Measurements from ENCODE around the gene UBQLNL.

The UBQLNL gene

GRCh38 chr11:5516599-5516998, at the start of gene UBQLNL:
Gene UBQLNL, minus strand, starts transcription at chr11:5516699. Its CDS starts 258 bp downstream, at chr11:5516441.
- DNase-seq = no peak

GRCh38 chr11:5564259-5565019, 47.9 kb upstream of the UBQLNL start:
- no peak for DNase-seq

- no peak for DNase-seq
Observed at GRCh38 chr11:5557751-5558150, 41.3 kb upstream of the UBQLNL start.

- DNase-seq = no peak
Observed at GRCh38 chr11:5556596-5557188, 40.2 kb upstream of the UBQLNL start.

GRCh38 chr11:5553343-5553742, 36.8 kb upstream of the UBQLNL start:
- DNase-seq = no peak

- no peak for DNase-seq
Observed at GRCh38 chr11:5550440-5551095, 34.1 kb upstream of the UBQLNL start.

GRCh38 chr11:5548440-5548839, 31.9 kb upstream of the UBQLNL start, which contains the start of gene OR52H1:
Gene OR52H1, minus strand, starts transcription at chr11:5548540. Its CDS starts 3,035 bp downstream, at chr11:5545505.
- DNase-seq = no peak

GRCh38 chr11:5547982-5548381, 31.5 kb upstream of the UBQLNL start:
- DNase-seq = no peak

GRCh38 chr11:5546457-5546856, 30.0 kb upstream of the UBQLNL start:
- no peak for DNase-seq

- no peak for DNase-seq
Observed at GRCh38 chr11:5541427-5541826, 24.9 kb upstream of the UBQLNL start.

GRCh38 chr11:5536482-5536881, 20.0 kb upstream of the UBQLNL start:
- no peak for DNase-seq

- DNase-seq = no peak
Observed at GRCh38 chr11:5534046-5534445, 17.5 kb upstream of the UBQLNL start.

GRCh38 chr11:5531053-5531831, 14.7 kb upstream of the UBQLNL start:
- no peak for DNase-seq

GRCh38 chr11:5528495-5528894, 12.0 kb upstream of the UBQLNL start:
- no peak for DNase-seq

GRCh38 chr11:5527716-5528115, 11.2 kb upstream of the UBQLNL start:
- DNase-seq = no peak

- no peak for DNase-seq
Observed at GRCh38 chr11:5524756-5525155, 8.3 kb upstream of the UBQLNL start.

GRCh38 chr11:5522308-5522707, 5.8 kb upstream of the UBQLNL start:
- DNase-seq = no peak

GRCh38 chr11:5521540-5521939, 5.0 kb upstream of the UBQLNL start:
- DNase-seq = no peak

- no peak for DNase-seq
Observed at GRCh38 chr11:5514841-5515240, 1.7 kb downstream of the UBQLNL start.

- DNase-seq = no peak
Observed at GRCh38 chr11:5509803-5510202, 6.7 kb downstream of the UBQLNL start, which contains the start of gene UBQLN3. Gene UBQLN3, minus strand, starts transcription at chr11:5509957. Its CDS starts 399 bp downstream, at chr11:5509558.

- DNase-seq = no peak
Observed at GRCh38 chr11:5508605-5509004, 7.9 kb downstream of the UBQLNL start.

- no peak for DNase-seq
Observed at GRCh38 chr11:5507933-5508305, 8.6 kb downstream of the UBQLNL start.

All from activated CD4-positive, alpha-beta T cell treated with anti-CD3 and anti-CD28 coated beads for 4 hours (primary cell).